Astrocyte of the cerebellum (primary cell): ENCODE results near the gene RELT.

Experiments
- DNase-seq: peaks from one replicate; pipeline ENCODE4 v3.0.0-alpha.2; 2011; ENCODE audit warnings: low read depth
- H3K4me3 ChIP-seq: 2 replicates; pipeline ENCODE4 v1.5.1; 2011; ENCODE audit warnings: mild to moderate bottlenecking, low read depth, low read length, moderate library complexity
- in situ Hi-C: cut with HindIII; loops from 2 replicates; pipeline ENCODE4 v1.10.0; 2017; ENCODE audit warnings: low sequenced_read_pairs
- TF ChIP-seq, protein P1 (sequence below): IDR thresholded peaks from 2 replicates; pipeline ENCODE4 v1.5.1; 2012; ENCODE audit warnings: low read length, low read depth, moderate library complexity, mild to moderate bottlenecking; ENCODE audit errors: missing control alignments

Gene RELT

GRCh38 chr11:73393479-73394415 lies 17.5 kb downstream of the RELT start:
- peak; percentile 64 for DNase-seq
- TF ChIP-seq, protein P1, sequence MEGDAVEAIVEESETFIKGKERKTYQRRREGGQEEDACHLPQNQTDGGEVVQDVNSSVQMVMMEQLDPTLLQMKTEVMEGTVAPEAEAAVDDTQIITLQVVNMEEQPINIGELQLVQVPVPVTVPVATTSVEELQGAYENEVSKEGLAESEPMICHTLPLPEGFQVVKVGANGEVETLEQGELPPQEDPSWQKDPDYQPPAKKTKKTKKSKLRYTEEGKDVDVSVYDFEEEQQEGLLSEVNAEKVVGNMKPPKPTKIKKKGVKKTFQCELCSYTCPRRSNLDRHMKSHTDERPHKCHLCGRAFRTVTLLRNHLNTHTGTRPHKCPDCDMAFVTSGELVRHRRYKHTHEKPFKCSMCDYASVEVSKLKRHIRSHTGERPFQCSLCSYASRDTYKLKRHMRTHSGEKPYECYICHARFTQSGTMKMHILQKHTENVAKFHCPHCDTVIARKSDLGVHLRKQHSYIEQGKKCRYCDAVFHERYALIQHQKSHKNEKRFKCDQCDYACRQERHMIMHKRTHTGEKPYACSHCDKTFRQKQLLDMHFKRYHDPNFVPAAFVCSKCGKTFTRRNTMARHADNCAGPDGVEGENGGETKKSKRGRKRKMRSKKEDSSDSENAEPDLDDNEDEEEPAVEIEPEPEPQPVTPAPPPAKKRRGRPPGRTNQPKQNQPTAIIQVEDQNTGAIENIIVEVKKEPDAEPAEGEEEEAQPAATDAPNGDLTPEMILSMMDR = peak; percentile 90
- no peak overlapping the region for H3K4me3 ChIP-seq
- in situ Hi-C loops = no loop called here

DNA sequence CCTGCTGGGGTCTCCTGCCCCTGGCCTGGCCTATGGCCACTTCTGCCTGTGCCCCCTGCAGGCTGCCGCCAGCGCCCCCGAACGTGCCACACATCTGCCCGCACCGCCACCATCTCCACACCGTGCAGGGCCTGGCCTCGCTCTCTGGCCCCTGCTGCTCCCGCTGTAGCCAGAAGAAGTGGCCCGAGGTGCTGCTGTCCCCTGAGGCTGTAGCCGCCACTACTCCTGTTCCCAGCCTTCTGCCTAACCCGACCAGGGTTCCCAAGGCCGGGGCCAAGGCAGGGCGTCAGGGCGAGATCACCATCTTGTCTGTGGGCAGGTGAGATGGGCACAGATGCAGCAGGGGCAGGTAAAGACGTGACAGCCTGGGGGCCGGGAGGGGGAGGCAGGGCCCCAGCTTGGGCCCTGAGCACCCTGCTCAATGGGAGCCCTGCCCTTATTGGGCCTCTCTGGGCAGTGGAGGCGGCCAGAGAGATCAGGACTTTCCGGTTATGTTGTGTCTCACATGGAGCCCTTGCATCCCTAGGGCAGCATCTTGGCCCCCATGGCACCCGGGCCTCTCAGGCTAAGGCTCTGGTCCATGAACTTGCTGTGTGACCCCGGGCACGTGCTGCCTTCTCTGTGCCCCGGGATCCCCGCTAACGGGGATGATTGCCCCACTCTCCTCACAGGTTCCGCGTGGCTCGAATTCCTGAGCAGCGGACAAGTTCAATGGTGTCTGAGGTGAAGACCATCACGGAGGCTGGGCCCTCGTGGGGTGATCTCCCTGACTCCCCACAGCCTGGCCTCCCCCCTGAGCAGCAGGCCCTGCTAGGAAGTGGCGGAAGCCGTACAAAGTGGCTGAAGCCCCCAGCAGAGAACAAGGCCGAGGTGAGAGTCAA lies 18.5 kb downstream of the RELT start:
- TF ChIP-seq, protein P1 = no peak
- DNase-seq = no peak
- H3K4me3 ChIP-seq = no peak overlapping the region
- in situ Hi-C loops = no loop called here

DNA sequence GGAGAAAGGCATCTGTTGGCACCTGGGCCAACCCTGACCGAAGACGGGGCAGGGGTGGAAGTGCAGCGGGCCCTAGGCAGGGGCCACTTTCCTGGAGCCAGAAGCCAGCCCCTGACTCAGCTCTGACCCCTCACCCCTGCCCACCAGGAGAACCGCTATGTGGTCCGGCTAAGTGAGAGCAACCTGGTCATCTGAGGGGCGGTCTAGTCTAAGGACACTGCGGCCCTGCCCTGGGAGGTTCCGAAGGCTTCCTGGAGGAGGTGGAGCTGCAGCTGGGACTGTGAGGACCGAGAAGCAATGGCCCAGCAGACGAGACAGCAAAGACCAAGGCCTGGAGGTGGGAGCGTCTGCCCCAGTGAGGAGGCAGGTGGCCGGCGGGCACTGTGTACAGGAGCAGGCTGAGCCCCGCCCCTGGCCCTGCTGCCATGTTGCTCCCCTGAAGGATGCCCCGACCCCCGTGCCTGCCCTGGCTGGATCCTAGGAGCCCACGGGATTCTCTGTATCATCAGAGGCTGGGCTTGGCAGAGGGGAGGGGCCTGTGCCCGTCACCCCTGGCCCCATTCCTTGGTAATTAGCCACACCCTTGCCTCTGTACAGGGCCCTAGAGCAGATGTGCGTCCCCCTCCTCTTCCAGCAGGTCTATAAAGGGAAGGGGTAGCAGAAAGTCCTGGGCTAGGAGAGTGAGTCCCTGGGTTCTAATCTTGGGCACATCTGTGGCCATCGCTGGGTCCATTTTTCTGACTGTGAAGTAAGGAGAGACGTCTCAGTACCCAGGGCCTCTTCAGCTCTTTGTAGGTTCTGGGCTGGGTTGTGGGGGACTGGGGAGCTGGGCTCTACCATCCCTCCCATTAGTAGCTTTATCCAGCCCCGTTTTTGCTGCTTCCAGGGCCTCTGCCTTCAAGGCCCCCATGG lies 19.4 kb downstream of the RELT start:
- in situ Hi-C loops = no loop called here
- TF ChIP-seq, protein P1 = no peak
- no peak for DNase-seq
- H3K4me3 ChIP-seq = no peak overlapping the region

DNA sequence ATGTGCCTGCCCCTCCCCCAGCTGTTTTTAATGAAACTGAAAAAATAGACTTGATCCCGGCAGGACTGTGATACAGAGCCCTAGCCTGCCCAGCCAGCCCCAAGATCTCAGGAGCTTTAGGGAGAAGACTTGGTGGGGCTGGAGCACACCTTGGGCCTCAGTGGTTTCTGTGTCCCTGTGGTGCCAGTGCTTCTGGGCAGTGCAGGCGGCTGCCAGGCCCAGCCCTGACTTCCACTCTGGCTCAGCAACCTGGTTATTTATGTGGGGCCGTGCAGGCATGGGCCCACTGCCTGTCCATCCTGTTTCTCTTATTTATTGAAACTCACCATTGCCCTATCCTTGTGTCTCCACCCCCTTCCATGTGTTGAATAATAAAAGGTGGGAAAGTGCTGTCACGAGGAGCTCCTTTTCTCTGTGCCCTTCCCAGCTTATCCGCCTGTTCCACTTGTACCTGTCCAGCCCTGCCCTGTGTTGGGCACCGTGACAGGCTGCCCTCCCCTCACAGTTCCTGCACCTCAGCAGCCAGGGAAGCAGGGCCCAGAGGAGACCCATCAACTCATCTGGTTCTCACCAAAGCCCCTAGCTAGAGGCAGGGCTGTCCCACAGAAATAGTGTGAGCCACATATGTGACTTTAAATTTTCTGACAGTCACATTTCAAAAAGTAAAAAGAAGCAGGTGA lies 20.2 kb downstream of the RELT start:
- DNase-seq = no peak
- in situ Hi-C loops = no loop called here
- TF ChIP-seq, protein P1 = no peak
- H3K4me3 ChIP-seq = no peak overlapping the region

DNA sequence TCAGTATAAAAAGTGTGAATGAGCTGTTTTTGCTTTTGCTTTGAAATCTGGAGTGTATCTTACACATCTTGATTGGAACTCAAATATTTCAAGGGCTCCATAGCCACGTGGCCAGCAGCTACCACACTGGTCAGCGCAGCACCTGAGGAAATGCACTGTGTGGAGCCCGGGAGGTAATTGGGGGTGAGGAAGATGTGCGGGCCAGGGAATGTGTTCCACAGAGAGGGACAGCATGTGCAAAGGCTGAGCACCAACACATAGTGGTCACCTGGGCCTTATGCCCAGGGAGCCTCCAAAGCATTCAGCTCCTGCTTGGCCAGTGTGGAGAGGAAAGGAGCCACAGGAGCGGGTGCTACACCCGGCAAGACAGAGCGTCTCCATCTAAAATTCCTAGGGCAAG lies 20.8 kb downstream of the RELT start:
- no peak for DNase-seq
- TF ChIP-seq, protein P1 = no peak
- H3K4me3 ChIP-seq = no peak overlapping the region
- in situ Hi-C loops = no loop called here
